GM21381 (cell line): ENCODE measurements around the gene GPR150.

Source experiments
- ATAC-seq: cut with Tn5 transposase; IDR thresholded peaks from one replicate; pipeline ENCODE4 v1.9.1; 2021; ENCODE audit warnings: mild to moderate bottlenecking, moderate library complexity; ENCODE audit not compliant: unreplicated experiment

The GPR150 gene

GRCh38 chr5:95647886-95648860, 28.3 kb downstream of the GPR150 start:
- ATAC-seq: no peak

- ATAC-seq: no peak
These were observed 29.4 kb downstream of the GPR150 start for GRCh38 chr5:95649274-95649673.

GRCh38 chr5:95649842-95650620, 30.1 kb downstream of the GPR150 start:
- no peak for ATAC-seq

- no peak for ATAC-seq
These were observed 33.0 kb downstream of the GPR150 start for GRCh38 chr5:95652849-95653248.

- no peak for ATAC-seq
These were observed 34.3 kb downstream of the GPR150 start for GRCh38 chr5:95654196-95654595.

GRCh38 chr5:95655575-95655974, 35.7 kb downstream of the GPR150 start:
- no peak for ATAC-seq

GRCh38 chr5:95660060-95660459, 40.2 kb downstream of the GPR150 start:
- ATAC-seq: no peak

- ATAC-seq: no peak
These were observed 43.1 kb downstream of the GPR150 start for GRCh38 chr5:95662946-95663345.

- ATAC-seq: no peak
These were observed 44.4 kb downstream of the GPR150 start for GRCh38 chr5:95664204-95664786.

- no peak for ATAC-seq
These were observed 47.3 kb downstream of the GPR150 start for GRCh38 chr5:95667061-95667618.

GRCh38 chr5:95667678-95668077, 47.8 kb downstream of the GPR150 start:
- no peak for ATAC-seq

GRCh38 chr5:95668216-95668615, 48.3 kb downstream of the GPR150 start:
- no peak for ATAC-seq

- no peak for ATAC-seq
These were observed 48.8 kb downstream of the GPR150 start for GRCh38 chr5:95668728-95669127.

- no peak for ATAC-seq
These were observed 49.7 kb downstream of the GPR150 start for GRCh38 chr5:95669540-95669939.

GRCh38 chr5:95669985-95670384, 50.1 kb downstream of the GPR150 start:
- no peak for ATAC-seq

- no peak for ATAC-seq
These were observed 50.7 kb downstream of the GPR150 start for GRCh38 chr5:95670568-95670967.
